ENCODE measurements around the gene TSSC4. TPM values are rescaled to one million over a fixed set of nuclear protein-coding genes. Genes with fewer than 3 reads are reported as not detected.

The TSSC4 gene
- total RNA-seq, 1 donor from 2014 or later: 70.0 TPM

- Mint-ChIP-seq H3K27me3 (ENCODE audit: low read depth, unreplicated experiment) (no peaks in the 10 kb centered on the region), H3K4me3 (ENCODE audit: unreplicated experiment) (no peak overlapping the region), H3K4me1 (ENCODE audit: low read depth, unreplicated experiment) (peaks cover 10% of the 10 kb centered on the region), H3K9me3 (ENCODE audit: unreplicated experiment) (no peaks in the 10 kb centered on the region), H3K27ac (ENCODE audit: unreplicated experiment) (no peak overlapping the region), H3K36me3 (ENCODE audit: low read depth, unreplicated experiment) (peaks cover 4% of the 10 kb centered on the region)
- Histone ChIP-seq H3K4me3 (ENCODE audit: insufficient read depth, low read depth, low read length) (no peak overlapping the region), H2AFZ (ENCODE audit: low read depth, low read length) (no peak overlapping the region), H4K20me1 (ENCODE audit: insufficient read depth, low read length) (peaks cover 42% of the 10 kb centered on the region), H3K27ac (ENCODE audit: low read depth, low read length) (no peak overlapping the region), H3K9ac (ENCODE audit: low read length) (no peak overlapping the region), H3K27me3 (ENCODE audit: insufficient read depth, low read length) (no peaks in the 10 kb centered on the region), H3K36me3 (ENCODE audit: insufficient read depth, low read length) (peaks cover 6% of the 10 kb centered on the region), H3K4me1 (ENCODE audit: insufficient read depth, low read length) (peaks cover 16% of the 10 kb centered on the region), H3K4me2 (ENCODE audit: low read length) (no peak overlapping the region), H3K9me3 (ENCODE audit: insufficient read depth, low read depth, low read length) (no peaks in the 10 kb centered on the region), H3K79me2 (ENCODE audit: insufficient read depth, low read length) (peaks cover 59% of the 10 kb centered on the region)
- no peak for DNase-seq (ENCODE audit: low read depth)
- no peak for TF ChIP-seq CTCF (IDR thresholded peaks at IDR 0.05; ENCODE audit: insufficient read depth, low read depth, low read length)
- no peak for TF ChIP-seq EZH2 (IDR thresholded peaks at IDR 0.05; ENCODE audit: insufficient read depth, low read length)
- FAIRE-seq: no peak
These were observed 5.8 kb upstream of the TSSC4 start for GRCh38 chr11:2394818-2395105.

GRCh38 chr11:2395211-2395730 lies 5.3 kb upstream of the TSSC4 start:
- H3K4me2 ChIP-seq (ENCODE audit: low read length): no peak overlapping the region
- DNase-seq (ENCODE audit: low read depth) (no peak), FAIRE-seq (no peak)
- Mint-ChIP-seq H3K4me1 (ENCODE audit: low read depth, unreplicated experiment) (peaks cover 6% of the 10 kb centered on the region), H3K27me3 (ENCODE audit: low read depth, unreplicated experiment) (no peaks in the 10 kb centered on the region), H3K4me3 (ENCODE audit: unreplicated experiment) (no peak overlapping the region), H3K27ac (ENCODE audit: unreplicated experiment) (no peak overlapping the region), H3K36me3 (ENCODE audit: low read depth, unreplicated experiment) (peaks cover 4% of the 10 kb centered on the region), H3K9me3 (ENCODE audit: unreplicated experiment) (no peaks in the 10 kb centered on the region)
- no peak overlapping the region for H3K4me3 ChIP-seq (ENCODE audit: insufficient read depth, low read depth, low read length)
- H3K27me3 ChIP-seq (ENCODE audit: insufficient read depth, low read length): no peaks in the 10 kb centered on the region
- no peak overlapping the region for H3K27ac ChIP-seq (ENCODE audit: low read depth, low read length)
- no peak for TF ChIP-seq EZH2 (IDR thresholded peaks at IDR 0.05; ENCODE audit: insufficient read depth, low read length)
- TF ChIP-seq CTCF (IDR thresholded peaks at IDR 0.05; ENCODE audit: insufficient read depth, low read depth, low read length): no peak
- no peaks in the 10 kb centered on the region for H3K9me3 ChIP-seq (ENCODE audit: insufficient read depth, low read depth, low read length)
- H2AFZ ChIP-seq (ENCODE audit: low read depth, low read length): no peak overlapping the region
- H3K36me3 ChIP-seq (ENCODE audit: insufficient read depth, low read length): peaks cover 6% of the 10 kb centered on the region
- peaks cover 14% of the 10 kb centered on the region for H3K4me1 ChIP-seq (ENCODE audit: insufficient read depth, low read length)
- no peak overlapping the region for H3K9ac ChIP-seq (ENCODE audit: low read length)
- H4K20me1 ChIP-seq (ENCODE audit: insufficient read depth, low read length): peaks cover 37% of the 10 kb centered on the region
- H3K79me2 ChIP-seq (ENCODE audit: insufficient read depth, low read length): peaks cover 54% of the 10 kb centered on the region

GRCh38 chr11:2395856-2396255 lies 4.7 kb upstream of the TSSC4 start:
- no peaks in the 10 kb centered on the region for H3K9me3 Mint-ChIP-seq (ENCODE audit: unreplicated experiment)
- H3K4me1 Mint-ChIP-seq (ENCODE audit: low read depth, unreplicated experiment): peaks cover 2% of the 10 kb centered on the region

More at GRCh38 chr11:2395856-2396255, 4.7 kb upstream of the TSSC4 start:
- Mint-ChIP-seq H3K27me3 (ENCODE audit: low read depth, unreplicated experiment) (no peaks in the 10 kb centered on the region), H3K36me3 (ENCODE audit: low read depth, unreplicated experiment) (peaks cover 4% of the 10 kb centered on the region), H3K27ac (ENCODE audit: unreplicated experiment) (no peak overlapping the region), H3K4me3 (ENCODE audit: unreplicated experiment) (no peak overlapping the region)
- Histone ChIP-seq H3K9me3 (ENCODE audit: insufficient read depth, low read depth, low read length) (no peaks in the 10 kb centered on the region), H3K4me2 (ENCODE audit: low read length) (no peak overlapping the region), H3K9ac (ENCODE audit: low read length) (no peak overlapping the region), H3K27ac (ENCODE audit: low read depth, low read length) (no peak overlapping the region), H3K27me3 (ENCODE audit: insufficient read depth, low read length) (no peaks in the 10 kb centered on the region), H3K4me3 (ENCODE audit: insufficient read depth, low read depth, low read length) (no peak overlapping the region), H2AFZ (ENCODE audit: low read depth, low read length) (no peak overlapping the region), H3K4me1 (ENCODE audit: insufficient read depth, low read length) (peaks cover 9% of the 10 kb centered on the region), H4K20me1 (ENCODE audit: insufficient read depth, low read length) (peaks cover 33% of the 10 kb centered on the region), H3K79me2 (ENCODE audit: insufficient read depth, low read length) (peaks cover 50% of the 10 kb centered on the region), H3K36me3 (ENCODE audit: insufficient read depth, low read length) (peaks cover 6% of the 10 kb centered on the region)
- FAIRE-seq: no peak
- no peak for DNase-seq (ENCODE audit: low read depth)
- TF ChIP-seq EZH2 (IDR thresholded peaks at IDR 0.05; ENCODE audit: insufficient read depth, low read length) (no peak), CTCF (IDR thresholded peaks at IDR 0.05; ENCODE audit: insufficient read depth, low read depth, low read length) (no peak)
